OCI-LY3 (cell line): Measurements from ENCODE around the gene GFRA1.

ENCODE experiments used
- H2AFZ ChIP-seq: fragments of 200-600, 300-600 bp; shearing (Covaris generic); 2 replicates; pipeline ENCODE4 v1.6.0; 2014; ENCODE audit warnings: antibody characterized with exemption, low read depth, low read length
- H3K27ac ChIP-seq: fragments of 200-600, 300-600 bp; sonication (generic); 2 replicates; pipeline ENCODE4 v1.5.1; 2014; ENCODE audit warnings: mild to moderate bottlenecking, low read length, moderate library complexity, mixed read lengths
- H3K27me3 ChIP-seq: fragments of 200-600, 300-600 bp; sonication (generic); 2 replicates; pipeline ENCODE4 v1.6.1; 2014; ENCODE audit warnings: low read depth, low read length, mixed read lengths
- H3K36me3 ChIP-seq: fragments of 200-600, 300-600 bp; sonication (generic); replicated peaks from 2 replicates; pipeline ENCODE3; 2014; ENCODE audit warnings: low read depth, low read length, mixed read lengths
- H3K4me1 ChIP-seq: fragments of 300-600, 200-600 bp; sonication (generic); 2 replicates; pipeline ENCODE4 v1.6.1; 2014; ENCODE audit warnings: low read length, mixed read lengths
- H3K4me2 ChIP-seq: fragments of 200-600, 300-600 bp; sonication (generic); 2 replicates; pipeline ENCODE4 v1.6.1; 2014; ENCODE audit warnings: low read length, mixed read lengths
- H3K4me3 ChIP-seq: fragments of 300-600, 200-600 bp; sonication (generic); 2 replicates; pipeline ENCODE4 v1.5.1; 2014; ENCODE audit warnings: antibody characterized with exemption, mild to moderate bottlenecking, low read length, moderate library complexity
- H3K79me2 ChIP-seq: fragments of 300-600, 200-600 bp; shearing (Covaris generic); 2 replicates; pipeline ENCODE4 v1.6.1; 2014; ENCODE audit warnings: mild to moderate bottlenecking, low read length, mixed read lengths
- H3K9ac ChIP-seq: fragments of 300-600, 200-600 bp; shearing (Covaris generic); 2 replicates; pipeline ENCODE4 v1.6.0; 2014; ENCODE audit warnings: mild to moderate bottlenecking, low read length, moderate library complexity
- H3K9me3 ChIP-seq: fragments of 200-600, 300-600 bp; shearing (Covaris generic); 2 replicates; pipeline ENCODE4 v1.6.1; 2014; ENCODE audit warnings: low read length, mixed read lengths; ENCODE audit not compliant: insufficient read depth
- H4K20me1 ChIP-seq: fragments of 200-600, 300-600 bp; sonication (generic); 2 replicates; pipeline ENCODE4 v1.6.1; 2016; ENCODE audit warnings: low read length, mixed read lengths; ENCODE audit not compliant: insufficient read depth
- CTCF ChIP-seq: fragments of 200-600, 300-600 bp; sonication (generic); IDR thresholded peaks from 2 replicates; pipeline ENCODE4 v1.5.1; 2014; ENCODE audit warnings: antibody characterized with exemption, low read length, low read depth
- EZH2phosphoT487 ChIP-seq: fragments of 200-600 bp; shearing (Covaris generic); IDR thresholded peaks from 2 replicates; pipeline ENCODE4 v1.6.1; 2018; ENCODE audit warnings: antibody characterized with exemption, mixed run types, low read depth

Gene GFRA1

GRCh38 chr10:116099023-116099420 lies 174.0 kb downstream of the GFRA1 start:
- no peaks in the 10 kb centered on the region for H3K4me1 ChIP-seq
- no peak overlapping the region for H3K27ac ChIP-seq
- TF ChIP-seq EZH2phosphoT487 (no peak), CTCF (no peak)
- no peak overlapping the region for H3K4me3 ChIP-seq
- H3K79me2 ChIP-seq = no peaks in the 10 kb centered on the region
- H3K36me3 ChIP-seq = no peaks in the 10 kb centered on the region
- H4K20me1 ChIP-seq = no peaks in the 10 kb centered on the region
- no peaks in the 10 kb centered on the region for H3K27me3 ChIP-seq
- no peaks in the 10 kb centered on the region for H3K9me3 ChIP-seq
- no peak overlapping the region for H3K9ac ChIP-seq
- H2AFZ ChIP-seq = no peak overlapping the region
- no peak overlapping the region for H3K4me2 ChIP-seq

GRCh38 chr10:116098411-116099022 lies 174.5 kb downstream of the GFRA1 start:
- Histone ChIP-seq H3K4me1 (no peaks in the 10 kb centered on the region), H3K27me3 (no peaks in the 10 kb centered on the region), H2AFZ (no peak overlapping the region), H3K9me3 (no peaks in the 10 kb centered on the region), H3K36me3 (no peaks in the 10 kb centered on the region), H3K4me2 (no peak overlapping the region), H4K20me1 (no peaks in the 10 kb centered on the region), H3K9ac (no peak overlapping the region), H3K27ac (no peak overlapping the region), H3K4me3 (no peak overlapping the region), H3K79me2 (no peaks in the 10 kb centered on the region)
- TF ChIP-seq CTCF (no peak), EZH2phosphoT487 (no peak)

- Histone ChIP-seq H3K27ac (no peak overlapping the region), H3K4me3 (no peak overlapping the region), H3K4me1 (no peaks in the 10 kb centered on the region), H3K27me3 (no peaks in the 10 kb centered on the region), H3K9ac (no peak overlapping the region), H2AFZ (no peak overlapping the region), H4K20me1 (no peaks in the 10 kb centered on the region), H3K36me3 (no peaks in the 10 kb centered on the region), H3K4me2 (no peak overlapping the region), H3K79me2 (no peaks in the 10 kb centered on the region), H3K9me3 (no peaks in the 10 kb centered on the region)
- TF ChIP-seq CTCF (no peak), EZH2phosphoT487 (no peak)
Observed at GRCh38 chr10:116097239-116097784, 175.7 kb downstream of the GFRA1 start.

- TF ChIP-seq EZH2phosphoT487 (no peak), CTCF (no peak)
- H2AFZ ChIP-seq = no peak overlapping the region
- H4K20me1 ChIP-seq = no peaks in the 10 kb centered on the region
- no peak overlapping the region for H3K27ac ChIP-seq
- no peaks in the 10 kb centered on the region for H3K36me3 ChIP-seq
- no peak overlapping the region for H3K4me2 ChIP-seq
- H3K4me3 ChIP-seq = no peak overlapping the region
- H3K9ac ChIP-seq = no peak overlapping the region
- H3K27me3 ChIP-seq = no peaks in the 10 kb centered on the region
- no peaks in the 10 kb centered on the region for H3K79me2 ChIP-seq
- H3K4me1 ChIP-seq = no peaks in the 10 kb centered on the region
- no peaks in the 10 kb centered on the region for H3K9me3 ChIP-seq
Observed at GRCh38 chr10:116096526-116096925, 176.5 kb downstream of the GFRA1 start.
